G401.6 (cell line): ENCODE results near the gene NBL1.

Source experiments
- FAIRE-seq: peaks from 2 replicates; lab custom pipeline; 2012; peaks lifted over from hg19 to GRCh38; lab: Jason Lieb, UNC

Gene NBL1, protein sequence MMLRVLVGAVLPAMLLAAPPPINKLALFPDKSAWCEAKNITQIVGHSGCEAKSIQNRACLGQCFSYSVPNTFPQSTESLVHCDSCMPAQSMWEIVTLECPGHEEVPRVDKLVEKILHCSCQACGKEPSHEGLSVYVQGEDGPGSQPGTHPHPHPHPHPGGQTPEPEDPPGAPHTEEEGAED

DNA sequence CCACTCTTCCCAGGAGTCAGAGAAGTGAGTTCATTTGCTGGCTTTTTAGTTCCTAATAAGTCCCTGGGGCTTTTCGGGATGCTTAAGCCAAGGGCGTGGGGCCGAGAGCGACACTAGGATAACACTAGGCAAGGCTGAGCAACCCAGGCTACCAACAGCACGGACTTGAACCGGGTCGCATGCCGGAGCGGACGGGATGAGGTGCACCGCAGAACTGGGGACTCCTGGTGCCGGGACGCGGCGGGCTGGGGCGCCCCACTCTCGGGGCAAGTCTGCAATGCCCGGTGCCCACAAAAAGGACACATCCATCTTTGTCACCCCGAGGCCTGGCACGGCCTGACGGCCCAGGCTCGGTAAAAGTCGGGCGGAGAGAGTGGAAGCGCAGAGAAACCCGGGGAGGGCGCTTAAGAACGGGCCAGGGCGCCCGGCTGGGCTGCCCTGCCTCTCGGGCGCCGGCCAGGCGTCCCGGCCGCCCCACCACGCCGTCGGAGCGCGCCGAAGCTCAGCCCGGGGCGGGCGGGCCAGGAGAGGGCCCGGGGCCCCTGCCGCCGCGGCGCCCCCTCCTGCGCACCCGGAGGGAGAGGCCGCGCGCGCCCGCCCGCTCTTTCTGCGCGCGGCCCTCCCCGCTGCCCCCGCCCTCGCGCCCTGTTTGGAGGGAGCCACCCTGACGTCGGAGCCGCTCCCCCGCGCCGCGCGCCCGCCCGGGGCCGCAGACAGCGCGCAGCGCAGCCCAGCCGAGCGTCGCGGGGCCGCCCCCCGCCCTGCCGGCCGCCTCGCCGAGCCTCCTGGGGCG, at the start of gene NBL1:
Gene NBL1, plus strand, starts transcription at position 710 of the 793 bp plus-strand sequence. CDS start 10,720 bp downstream, outside the sequence.
- no peak for FAIRE-seq

DNA sequence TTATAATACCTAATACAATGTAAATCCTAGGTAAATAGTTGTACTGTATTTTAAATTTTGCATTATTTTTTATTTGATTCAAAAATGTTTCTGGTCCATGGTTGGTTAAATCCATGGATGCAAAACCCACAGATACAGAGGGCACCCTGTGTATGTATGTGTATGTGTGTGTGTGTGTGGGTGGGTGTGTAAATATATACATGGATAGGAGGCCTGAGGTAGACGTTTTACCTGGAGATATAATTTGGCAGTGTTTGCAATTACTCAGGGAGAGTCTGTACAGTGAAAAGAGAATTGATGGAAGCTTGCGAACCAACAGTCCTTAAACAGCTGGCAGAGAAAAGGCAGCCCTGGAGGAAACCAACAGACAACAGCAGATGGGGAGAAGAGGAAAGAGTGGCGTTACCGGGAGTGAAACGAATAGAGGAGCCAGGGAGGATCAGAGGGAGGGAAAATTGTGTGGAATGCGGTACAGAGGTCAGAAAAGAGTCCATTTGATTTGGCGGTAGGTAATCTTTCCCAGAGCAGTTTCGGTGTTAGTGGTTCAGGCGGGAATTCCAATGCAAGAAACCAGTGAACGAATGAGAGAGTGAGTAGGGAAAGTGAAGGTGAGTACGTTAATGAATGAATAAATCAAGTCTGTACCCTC, 47.9 kb upstream of the NBL1 start:
- FAIRE-seq, result no peak

DNA sequence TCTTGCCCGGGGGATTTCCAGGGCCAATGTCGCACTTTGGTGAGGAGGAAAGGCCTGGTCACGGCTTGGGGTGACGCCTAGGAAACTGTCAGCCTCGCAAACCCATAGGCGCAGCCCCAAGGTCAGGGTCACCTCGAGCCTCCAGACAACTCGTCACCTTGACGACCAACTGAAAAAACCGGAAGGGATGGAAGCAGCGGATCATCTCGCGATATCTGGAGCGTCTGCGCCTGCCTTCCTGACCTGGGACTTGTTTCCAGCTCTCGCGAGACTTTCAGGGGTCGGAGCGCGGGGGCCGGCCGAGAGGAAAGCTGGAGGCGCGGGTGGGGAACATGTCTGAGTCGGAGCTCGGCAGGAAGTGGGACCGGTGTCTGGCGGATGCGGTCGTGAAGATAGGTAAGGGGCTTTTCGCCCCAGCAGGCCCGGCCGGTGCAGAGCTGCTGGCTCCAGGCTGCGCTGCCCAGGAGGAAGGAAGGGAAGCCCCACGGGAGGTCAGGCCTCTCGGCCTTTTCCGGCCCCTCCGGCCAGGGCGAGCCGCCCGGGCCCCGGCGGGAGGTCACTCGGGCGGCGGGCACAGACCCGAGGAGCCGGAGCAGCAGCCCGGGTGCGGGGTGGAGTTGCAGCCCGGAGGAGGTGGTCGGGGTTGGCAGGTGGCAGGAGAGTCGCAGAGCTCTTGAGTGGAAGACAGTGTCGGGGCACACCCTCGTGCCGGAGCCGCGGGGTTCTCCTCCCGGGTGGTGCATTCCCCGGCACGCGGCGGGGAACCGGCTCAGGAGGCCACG, 47.2 kb upstream of the NBL1 start:
- peak; percentile 98 for FAIRE-seq

DNA sequence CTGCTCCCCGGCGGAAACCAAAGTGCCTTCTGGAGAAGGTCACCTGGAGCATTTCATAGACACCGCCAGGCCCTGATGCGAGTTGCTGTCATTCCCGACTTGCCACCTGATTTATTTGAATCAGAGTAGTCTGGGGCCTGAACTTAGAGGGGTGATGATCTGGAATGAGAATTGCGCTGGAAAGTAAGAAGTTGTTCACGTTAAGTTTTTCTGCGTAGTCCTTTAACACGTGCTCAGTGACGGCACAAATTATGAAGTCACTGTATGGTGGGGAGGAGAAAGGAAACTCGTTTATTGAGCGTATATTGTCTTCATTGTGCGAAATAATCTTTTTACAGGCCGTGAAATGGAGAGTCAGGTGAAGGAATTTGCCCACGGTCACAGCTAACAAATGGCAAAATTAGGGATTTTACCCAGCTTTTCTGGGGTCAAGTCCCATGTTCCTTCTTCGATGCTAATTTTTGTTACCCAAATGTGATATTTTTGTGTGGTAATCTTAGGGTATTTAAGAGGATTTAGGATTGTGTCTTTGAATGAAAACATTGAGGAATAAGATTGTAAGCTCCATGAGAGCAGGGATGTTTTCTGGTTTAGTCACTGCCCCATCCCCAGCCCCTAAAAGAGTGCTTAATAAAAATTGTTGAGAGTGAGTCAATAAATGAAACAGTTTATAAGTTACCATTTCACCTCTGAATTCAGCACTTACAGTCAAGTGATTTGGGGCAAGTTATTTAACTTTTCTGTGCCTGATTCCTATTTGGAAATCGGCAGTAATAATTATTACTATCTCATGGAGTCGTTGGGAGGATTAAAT, 46.4 kb upstream of the NBL1 start:
- FAIRE-seq, result no peak

DNA sequence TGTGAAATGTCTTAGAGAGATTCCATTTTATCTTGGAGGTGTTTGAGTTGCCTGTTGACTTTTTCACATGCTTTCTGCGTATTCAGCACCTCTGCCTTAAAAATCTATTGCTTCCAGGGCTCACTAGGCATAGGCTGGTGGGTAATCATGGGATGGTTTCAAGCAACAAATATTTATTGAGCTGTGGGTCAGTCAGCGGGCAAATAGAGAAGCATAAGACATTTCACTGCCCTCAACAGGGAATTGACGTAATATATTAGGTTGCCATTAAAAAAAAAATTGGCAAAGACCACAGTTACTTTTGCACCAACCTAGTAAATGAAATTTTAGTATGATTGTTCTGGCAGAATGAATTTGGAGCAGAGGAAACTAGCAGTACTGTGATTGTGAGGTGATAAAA, 44.3 kb upstream of the NBL1 start:
- FAIRE-seq, result no peak

DNA sequence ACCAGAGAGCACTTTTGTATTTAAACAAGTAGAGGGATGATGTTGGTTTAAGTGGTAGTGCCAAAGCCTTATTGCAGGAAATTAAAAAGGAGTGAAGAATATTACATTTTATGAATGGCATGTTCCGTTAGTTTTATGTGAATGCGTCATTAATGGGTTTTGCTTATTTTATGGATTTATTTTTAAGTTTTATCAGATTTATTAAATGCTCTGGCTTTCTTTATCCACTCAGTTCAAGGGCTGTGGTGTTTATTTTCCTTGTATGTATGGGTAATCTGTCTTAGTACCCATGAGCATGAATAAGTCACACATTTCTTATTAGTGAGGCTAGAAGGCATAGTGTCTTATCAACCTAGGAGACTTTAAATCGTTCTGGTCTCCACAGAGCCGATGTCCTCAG, 41.6 kb upstream of the NBL1 start:
- no peak for FAIRE-seq

DNA sequence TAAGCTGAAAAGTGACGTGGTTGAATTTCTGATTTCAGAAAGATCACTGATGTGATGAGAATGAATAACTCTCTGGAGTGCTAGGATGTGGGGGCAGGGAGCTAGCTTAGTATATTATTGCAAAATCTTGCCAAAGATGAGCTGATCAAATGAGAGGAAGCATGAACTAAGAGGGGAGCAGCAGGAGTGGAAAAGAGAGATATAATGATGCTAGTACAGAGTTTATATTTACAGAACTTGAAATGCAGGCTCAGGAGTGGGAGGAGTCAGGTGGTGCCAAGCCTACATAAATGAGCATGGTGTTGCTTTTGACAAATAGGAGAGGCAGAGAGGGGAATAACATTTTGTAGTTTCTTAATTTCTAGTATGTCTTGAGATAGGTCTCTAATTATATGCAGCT, 38.1 kb upstream of the NBL1 start:
- no peak for FAIRE-seq

DNA sequence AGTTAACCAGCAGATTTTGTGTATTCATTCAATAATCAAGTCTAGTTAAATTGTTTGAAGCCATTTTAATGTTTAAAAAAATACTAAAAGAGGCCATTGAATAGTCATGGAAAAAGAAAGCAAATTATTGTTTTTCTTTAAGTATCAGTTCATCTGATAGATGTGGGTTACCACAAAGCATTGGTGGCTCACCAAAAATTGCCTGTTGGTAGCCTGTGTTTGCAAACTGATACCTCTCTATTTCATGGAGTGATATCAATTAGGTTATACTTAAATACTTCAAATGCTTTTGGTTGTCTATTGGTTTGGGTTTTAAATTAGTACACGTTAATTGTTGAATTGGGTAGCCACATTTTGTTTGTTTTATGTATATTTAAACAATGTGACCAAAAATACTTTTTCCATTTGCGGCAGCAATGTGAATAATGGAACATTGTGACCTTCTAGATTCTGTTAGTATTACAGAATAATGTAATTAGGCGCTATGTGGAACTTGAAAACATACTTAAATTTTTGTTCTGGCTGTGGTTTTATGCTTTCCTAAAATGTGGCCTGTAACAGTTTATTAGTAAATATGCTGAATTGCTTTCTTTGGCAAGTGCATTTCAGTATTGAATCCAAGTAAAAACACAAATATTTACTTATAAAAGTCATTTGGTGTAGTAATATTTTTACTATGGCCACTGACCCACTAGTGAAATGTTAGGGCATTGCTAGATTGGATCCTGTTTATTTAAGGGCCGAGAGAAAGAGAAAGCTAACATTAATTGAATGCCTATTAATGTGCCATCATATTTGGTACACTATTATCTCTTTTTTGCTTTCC, 37.1 kb upstream of the NBL1 start:
- FAIRE-seq, result no peak

DNA sequence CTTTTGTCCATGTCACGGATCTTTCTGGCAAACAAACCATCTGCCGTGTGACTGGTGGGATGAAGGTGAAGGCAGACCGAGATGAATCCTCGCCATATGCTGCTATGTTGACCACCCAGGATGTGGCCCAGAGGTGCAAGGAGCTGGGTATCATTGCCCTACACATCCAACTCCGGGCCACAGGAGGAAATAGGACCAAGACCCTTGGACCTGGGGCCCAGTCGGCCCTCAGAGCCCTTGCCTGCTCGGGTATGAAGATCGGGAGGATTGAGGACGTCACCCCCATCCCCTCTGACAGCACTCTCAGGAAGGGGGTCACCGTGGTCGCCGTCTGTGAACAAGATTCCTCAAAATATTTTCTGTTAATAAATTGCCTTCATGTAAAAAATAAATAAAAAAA, 35.9 kb upstream of the NBL1 start:
- FAIRE-seq, result no peak

DNA sequence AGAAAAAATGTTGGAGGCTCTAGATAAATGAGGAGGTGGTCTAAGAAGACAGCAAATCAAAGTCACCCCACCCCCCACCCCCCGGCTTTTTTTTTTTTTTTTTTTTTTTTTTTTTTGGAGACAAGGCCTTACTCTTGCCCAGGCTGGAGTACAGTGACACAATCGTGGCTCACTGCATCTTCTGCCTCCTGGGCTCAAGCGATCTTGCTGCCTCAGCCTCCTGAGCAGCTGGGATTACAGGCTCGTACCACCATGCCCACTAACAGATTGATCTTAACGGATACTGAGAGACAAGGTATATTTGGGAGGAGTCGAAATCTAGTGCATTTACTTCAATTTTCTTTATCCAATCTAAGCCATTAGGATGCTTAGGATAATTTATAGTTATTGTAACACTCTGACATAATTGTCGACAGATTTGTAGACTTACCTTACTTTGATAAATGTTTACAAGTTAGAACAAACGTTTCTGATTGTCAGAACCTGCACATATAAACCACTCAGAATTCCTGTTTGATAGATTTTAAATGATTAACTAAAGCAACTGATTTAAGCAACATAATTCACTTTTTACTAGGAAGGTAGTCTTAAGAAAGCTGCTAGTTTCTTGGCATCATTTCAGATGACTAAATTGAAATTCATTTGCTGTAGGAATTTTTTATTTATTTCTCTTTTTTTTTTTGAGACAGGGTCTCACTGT, 33.7 kb upstream of the NBL1 start:
- no peak for FAIRE-seq

DNA sequence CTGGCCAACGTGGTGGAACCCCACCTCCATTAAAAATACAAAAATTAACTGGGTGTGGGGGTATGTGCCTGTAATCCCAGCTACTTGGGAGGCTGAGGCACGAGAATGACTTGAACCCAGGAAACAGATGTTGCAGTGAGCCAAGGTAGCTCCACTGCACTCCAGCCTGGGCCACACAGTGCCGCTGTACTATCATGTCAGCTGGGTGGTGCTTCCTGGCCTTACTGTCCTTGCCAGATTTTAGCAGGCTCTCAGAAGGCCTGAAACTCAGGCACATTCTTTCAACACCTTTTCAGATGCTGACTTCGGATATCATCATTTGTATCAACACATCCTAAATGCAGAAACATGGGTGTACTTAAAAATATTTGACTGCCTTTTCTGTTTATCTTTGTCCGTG, 31.6 kb upstream of the NBL1 start:
- FAIRE-seq, result no peak

DNA sequence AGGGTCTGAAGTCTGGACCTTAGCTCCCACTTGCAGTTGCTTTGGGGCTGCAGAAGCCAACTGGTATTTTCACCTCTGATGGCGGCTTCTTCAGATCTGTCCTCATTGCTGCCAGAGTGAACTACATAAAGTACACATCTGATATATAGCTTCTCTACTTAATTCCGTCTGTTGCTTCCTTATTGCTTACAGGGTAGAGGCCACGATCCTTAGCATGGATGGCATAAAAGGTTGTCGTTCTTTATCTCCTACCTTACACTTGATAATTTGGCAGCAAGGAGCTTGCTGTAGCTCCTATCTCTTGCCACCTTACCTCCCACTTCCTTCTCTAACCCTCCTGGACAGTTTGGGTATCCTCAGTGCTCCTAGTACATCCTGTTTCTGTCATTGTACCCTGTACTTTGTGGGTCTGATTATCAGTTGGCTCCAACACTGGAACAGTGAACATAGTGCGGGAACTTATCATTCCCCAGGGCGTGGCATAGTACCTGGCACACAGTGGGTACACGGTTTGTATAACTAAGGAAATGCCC, 30.9 kb upstream of the NBL1 start:
- no peak for FAIRE-seq

DNA sequence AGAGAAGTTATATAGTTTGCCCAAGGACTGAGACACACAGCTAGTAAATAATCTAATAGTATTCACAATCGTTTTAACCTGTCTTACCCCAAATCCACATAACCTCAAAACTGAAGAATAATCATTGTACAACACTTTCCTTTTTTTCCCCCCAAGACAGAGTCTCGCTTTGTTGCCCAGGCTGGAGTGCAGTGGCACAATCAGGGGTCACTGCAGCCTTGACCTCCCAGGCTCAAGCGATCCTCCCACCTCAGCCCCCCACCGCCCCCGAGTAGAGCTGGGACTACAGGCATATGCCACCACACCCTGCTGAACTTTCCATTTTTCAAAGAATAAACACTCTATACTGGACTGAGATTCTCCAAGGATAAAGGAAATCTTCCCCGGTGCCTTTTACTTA, 28.7 kb upstream of the NBL1 start:
- FAIRE-seq, result no peak

DNA sequence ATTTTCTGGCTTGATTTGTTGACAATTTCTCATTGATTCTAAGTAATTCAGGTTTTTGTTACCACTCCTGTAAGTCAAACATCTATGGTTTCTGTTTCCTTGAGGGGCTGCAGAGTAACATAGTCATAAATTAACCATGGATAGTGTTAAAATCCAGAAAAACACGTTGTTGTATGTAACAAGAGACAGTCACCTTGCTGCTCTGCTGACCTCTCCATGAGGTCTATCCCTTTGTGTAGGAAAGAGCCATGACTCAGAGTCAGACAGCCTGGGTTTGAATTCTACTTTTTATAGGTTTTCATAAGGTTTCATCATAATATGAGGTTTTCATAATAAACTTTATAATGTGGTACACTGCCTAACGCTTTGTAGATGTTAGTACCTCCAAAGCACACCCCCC, 27.6 kb upstream of the NBL1 start:
- no peak for FAIRE-seq

DNA sequence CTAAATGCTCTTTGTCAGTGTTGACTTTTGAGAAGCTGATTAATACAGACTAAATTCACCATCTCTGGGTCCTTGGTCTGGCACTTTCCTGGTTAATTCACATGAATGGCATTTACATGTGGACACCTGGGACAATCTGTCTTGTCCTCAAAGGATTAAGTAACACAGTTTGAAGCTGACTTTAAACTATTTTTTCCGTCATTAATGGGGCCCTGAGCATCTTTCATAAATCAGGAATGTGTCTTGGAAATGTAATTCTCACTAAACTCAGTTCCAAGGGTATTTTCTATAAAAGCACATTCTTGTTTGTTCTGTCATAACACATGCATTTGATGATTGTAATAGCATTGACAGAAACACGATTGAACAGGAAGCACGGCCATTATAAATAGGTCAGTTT, 26.7 kb upstream of the NBL1 start:
- FAIRE-seq, result no peak

DNA sequence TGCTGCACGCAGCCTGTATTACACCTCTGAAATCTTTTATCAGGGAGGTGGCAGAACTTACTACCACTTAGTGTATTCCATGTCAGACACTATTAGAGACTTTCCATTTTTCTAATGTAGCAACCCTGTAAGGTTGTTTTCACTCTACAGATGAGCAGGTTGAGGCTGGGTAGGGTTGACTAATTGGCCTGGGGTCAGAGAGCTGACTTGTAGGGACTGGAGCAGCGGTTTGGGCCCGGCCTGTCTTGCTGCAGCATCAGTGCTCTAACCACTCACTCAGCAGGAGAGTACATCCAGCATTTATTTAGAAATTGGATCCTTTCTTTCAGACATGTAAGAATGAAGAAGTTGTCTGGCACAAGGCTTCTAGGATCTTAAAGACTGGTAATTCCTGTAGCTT, 25.7 kb upstream of the NBL1 start:
- FAIRE-seq, result no peak

DNA sequence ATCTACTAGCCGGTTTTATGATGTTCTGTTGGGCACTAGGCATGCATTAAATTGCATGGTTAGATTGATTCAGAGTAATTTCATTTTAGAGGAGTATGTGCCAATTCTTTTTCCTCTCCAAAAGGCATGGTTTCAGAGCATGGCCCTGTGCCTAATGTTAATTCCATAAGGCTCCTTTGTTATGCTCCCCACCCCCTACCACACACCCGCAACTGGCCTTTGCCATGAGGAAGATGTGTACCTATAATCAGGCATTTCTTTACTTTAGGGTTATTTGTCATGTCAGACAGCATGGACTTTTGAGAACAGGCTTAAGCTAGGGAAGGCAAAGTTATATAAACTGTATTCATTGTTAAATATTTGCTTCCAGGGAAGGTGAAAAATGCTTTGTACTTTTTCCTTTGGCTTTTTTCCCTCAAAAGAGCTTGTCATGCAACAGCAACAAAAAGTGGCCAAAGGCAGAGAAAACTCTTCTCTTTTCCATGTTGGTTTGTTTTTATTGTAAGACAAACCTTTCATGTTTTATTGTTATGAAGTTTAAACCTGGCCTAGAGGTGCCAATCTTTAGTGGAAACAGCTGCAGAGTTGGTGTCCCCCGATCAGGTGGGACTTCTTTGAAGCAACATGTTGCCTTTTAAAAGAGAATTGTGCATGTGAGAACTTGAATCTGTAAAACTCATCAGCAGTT, 24.3 kb upstream of the NBL1 start:
- FAIRE-seq, result no peak

DNA sequence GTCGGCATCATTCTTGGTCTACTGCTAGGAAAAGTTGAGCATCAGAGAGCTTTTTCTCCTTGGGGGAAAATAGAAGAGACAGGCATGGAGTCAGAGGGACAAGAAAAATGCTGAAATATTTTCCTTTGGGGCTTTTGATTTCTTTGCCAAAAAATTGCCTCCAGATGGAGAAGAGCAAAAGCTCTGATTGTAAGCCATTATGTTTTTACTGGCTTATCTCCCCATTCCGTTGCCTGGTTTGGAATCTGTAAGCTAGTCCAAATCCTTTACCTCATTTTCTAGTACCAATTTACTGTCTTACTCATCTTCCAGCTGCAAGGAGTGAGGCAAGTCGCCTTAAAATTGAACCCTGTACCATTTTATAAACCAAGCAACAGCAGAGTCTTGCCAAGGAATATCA, 23.3 kb upstream of the NBL1 start:
- no peak for FAIRE-seq

DNA sequence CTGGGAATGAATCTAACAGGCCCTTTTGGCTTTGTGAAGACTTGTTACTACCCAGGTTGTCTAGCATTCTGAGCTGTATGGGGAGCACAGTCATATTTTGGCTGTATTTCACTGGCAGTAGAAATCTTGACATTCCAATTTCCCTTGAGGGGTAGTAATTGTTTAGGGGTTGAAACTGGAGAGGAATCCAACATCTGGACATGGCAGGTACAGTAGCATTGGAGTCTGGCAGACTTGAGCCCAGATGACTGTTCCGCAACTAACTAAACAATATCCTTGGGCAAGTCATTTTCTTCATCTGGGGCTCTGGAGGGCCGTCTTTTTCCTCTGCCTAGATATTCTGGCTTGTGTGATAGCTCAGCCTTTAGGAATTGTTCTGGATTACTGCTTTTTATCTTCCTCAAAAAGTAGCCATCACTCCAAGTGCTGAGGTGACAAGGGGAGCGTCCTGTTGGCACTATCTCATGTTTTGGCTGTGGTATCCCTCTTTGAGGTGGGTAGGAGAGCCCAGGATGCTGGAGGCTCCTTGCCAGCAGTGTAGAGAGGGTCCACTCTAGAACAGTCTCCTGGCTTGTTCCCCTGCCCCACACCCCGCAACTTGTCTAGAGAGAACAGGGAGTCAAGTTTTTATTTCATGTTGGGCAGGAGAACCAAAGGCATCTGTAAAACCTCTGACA, 22.7 kb upstream of the NBL1 start:
- FAIRE-seq, result no peak
